Left ventricle myocardium inferior (tissue), 1 donor: ENCODE results near the gene CASP12. TPM values are rescaled to one million over a fixed set of nuclear protein-coding genes. Genes with fewer than 3 reads are reported as not detected.

Experiments used
- DNase-seq: peaks from one replicate; pipeline ENCODE4 v3.0.0-alpha.2; 2020
- H3K27ac ChIP-seq: fragments of 200-600 bp; replicated peaks from 2 replicates; pipeline ENCODE4 v1.8.0; 2021
- H3K27me3 ChIP-seq: fragments of 200-600 bp; 2 replicates; pipeline ENCODE4 v1.8.0; 2021; ENCODE audit warnings: low read depth
- H3K36me3 ChIP-seq: fragments of 200-600 bp; 2 replicates; pipeline ENCODE4 v1.8.0; 2021
- H3K4me1 ChIP-seq: fragments of 200-600 bp; 2 replicates; pipeline ENCODE4 v1.8.0; 2021
- H3K4me3 ChIP-seq: fragments of 200-600 bp; 2 replicates; pipeline ENCODE4 v1.8.0; 2021; ENCODE audit warnings: mild to moderate bottlenecking, moderate library complexity
- H3K9me3 ChIP-seq: fragments of 200-600 bp; replicated peaks from 2 replicates; pipeline ENCODE4 v1.8.0; 2021
- intact Hi-C: fragments of 100-400 bp; cut with micrococcal nuclease; formaldehyde crosslinking; loops from one replicate; pipeline ENCODE4 v1.11.0; 2022
- total RNA-seq: library from RNA; stranded (reverse); fragmentation: NEBNext Ultra II Directional; extraction: Animal tissue kit (Norgen Biotek cat#: 25700); gene quantifications from one replicate; pipeline ENCODE4 v1.2.1, GENCODE V29; 2021
- TF ChIP-seq, protein P1 (sequence below): fragments of 200-600 bp; IDR thresholded peaks from 2 replicates; pipeline ENCODE4 v1.8.0; 2021; ENCODE audit warnings: antibody characterized with exemption, mild to moderate bottlenecking, borderline replicate concordance
- donor health status: DM: no; HTN: yes; CAD: no; lungs with severe emphysema.

The CASP12 gene
- total RNA-seq, 1 donor from 2014 or later = not detected

DNA sequence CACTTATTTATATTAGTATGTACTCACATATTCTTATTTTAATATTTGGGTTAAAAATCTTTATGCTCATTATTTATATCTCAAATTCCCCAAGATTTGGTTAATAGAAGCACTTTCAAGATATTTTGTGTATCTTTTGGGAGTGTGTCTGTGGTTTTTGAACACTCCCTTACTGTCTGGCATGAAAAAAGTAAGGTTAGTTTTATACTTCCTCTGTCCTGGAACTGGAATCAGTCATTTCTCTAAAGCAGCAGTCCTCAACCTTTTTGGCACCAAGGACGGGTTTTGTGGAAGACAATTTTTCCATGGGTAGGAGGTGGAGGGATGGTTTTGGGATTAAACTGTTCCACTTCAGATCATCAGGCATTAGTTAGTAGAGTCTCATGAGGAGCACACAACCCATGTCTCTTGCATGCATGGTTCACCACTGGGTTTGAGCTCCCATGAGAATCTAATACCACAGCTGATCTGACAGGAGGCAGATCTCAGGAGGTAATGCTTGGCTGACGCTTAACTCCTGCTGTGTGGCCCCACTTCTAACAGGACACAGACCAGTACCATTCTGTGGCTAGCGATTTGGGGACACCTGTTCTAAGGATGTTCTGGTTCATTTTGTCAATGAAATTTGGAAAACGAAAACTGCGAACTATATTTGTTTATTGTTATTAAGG, 60.2 kb downstream of the CASP12 start:
- Histone ChIP-seq H3K27ac (no peak overlapping the region), H3K36me3 (no peaks in the 10 kb centered on the region), H3K9me3 (peaks cover 16% of the 10 kb centered on the region), H3K4me1 (no peaks in the 10 kb centered on the region), H3K4me3 (no peak overlapping the region), H3K27me3 (no peaks in the 10 kb centered on the region)
- TF ChIP-seq, protein P1, sequence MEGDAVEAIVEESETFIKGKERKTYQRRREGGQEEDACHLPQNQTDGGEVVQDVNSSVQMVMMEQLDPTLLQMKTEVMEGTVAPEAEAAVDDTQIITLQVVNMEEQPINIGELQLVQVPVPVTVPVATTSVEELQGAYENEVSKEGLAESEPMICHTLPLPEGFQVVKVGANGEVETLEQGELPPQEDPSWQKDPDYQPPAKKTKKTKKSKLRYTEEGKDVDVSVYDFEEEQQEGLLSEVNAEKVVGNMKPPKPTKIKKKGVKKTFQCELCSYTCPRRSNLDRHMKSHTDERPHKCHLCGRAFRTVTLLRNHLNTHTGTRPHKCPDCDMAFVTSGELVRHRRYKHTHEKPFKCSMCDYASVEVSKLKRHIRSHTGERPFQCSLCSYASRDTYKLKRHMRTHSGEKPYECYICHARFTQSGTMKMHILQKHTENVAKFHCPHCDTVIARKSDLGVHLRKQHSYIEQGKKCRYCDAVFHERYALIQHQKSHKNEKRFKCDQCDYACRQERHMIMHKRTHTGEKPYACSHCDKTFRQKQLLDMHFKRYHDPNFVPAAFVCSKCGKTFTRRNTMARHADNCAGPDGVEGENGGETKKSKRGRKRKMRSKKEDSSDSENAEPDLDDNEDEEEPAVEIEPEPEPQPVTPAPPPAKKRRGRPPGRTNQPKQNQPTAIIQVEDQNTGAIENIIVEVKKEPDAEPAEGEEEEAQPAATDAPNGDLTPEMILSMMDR = no peak
- DNase-seq = no peak
- intact Hi-C loops = no loop called here

DNA sequence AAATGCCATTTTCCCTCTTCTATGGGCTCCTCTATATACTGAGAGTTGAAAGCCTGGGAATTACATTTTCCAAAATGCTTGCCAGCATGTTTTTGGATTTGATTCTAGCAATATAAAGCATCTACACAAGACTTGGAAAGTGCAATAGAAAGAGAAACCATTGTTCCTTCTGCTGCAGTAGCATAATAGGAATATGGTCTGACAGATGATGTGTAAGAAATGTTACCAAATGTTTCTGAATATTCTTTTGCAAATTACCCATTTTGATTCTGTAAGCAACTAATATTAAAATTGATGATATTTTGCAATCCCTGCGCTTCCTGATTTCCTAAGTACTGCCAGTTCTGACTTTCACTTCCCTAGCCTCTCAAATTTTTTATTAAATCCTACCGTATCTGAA, 61.6 kb downstream of the CASP12 start:
- TF ChIP-seq, protein P1 = no peak
- H3K4me1 ChIP-seq = no peaks in the 10 kb centered on the region
- H3K36me3 ChIP-seq = no peaks in the 10 kb centered on the region
- no peak overlapping the region for H3K4me3 ChIP-seq
- intact Hi-C loops = no loop called here
- H3K27me3 ChIP-seq = no peaks in the 10 kb centered on the region
- no peak overlapping the region for H3K27ac ChIP-seq
- H3K9me3 ChIP-seq = peaks cover 16% of the 10 kb centered on the region
- no peak for DNase-seq

Other genes starting within 250 kb of the CASP12 start
- gene CASP4, start 70.1 kb upstream of the CASP12 start, total RNA-seq = 13.9 TPM
- not detected for gene CASP5, start 124.7 kb upstream of the CASP12 start, total RNA-seq
- gene CASP1, start 136.7 kb upstream of the CASP12 start, total RNA-seq = 11.8 TPM
- 8.3 TPM for gene CARD16, start 146.9 kb upstream of the CASP12 start, total RNA-seq
- gene CARD18, start 241.3 kb upstream of the CASP12 start, total RNA-seq = 0.63 TPM